BJ (cell line): ENCODE data around the gene NCOA1. TPM values are rescaled to one million over a fixed set of nuclear protein-coding genes. Genes with fewer than 3 reads are reported as not detected.
"Not testable (repeated sequence)": the region's sequence is repeated elsewhere in the genome, so short reads cannot be mapped to it uniquely, and the experiment has no call there.

Experiments used
- CTCF ChIA-PET: fragments of 350-600 bp; formaldehyde crosslinking; extraction: SDS; loops from one replicate; lab custom pipeline; 2021; ENCODE audit warnings: antibody characterized with exemption, inconsistent platforms; lab: Yijun Ruan, JAX
- POLR2A ChIA-PET: fragments of 300-600 bp; sonication (Branson Sonifier 250); formaldehyde crosslinking; extraction: SDS; loops from one replicate; lab custom pipeline; 2021; ENCODE audit warnings: antibody characterized with exemption; lab: Charles Lee
- DNase-seq: peaks from one replicate; pipeline ENCODE4 v3.0.0-alpha.2; 2011; ENCODE audit warnings: low read depth
- H3K27me3 ChIP-seq: 2 replicates; pipeline ENCODE4 v1.6.0; 2011; ENCODE audit warnings: low read length; ENCODE audit not compliant: control insufficient read depth, insufficient read depth
- H3K36me3 ChIP-seq: 2 replicates; pipeline ENCODE4 v1.5.1; 2011; ENCODE audit warnings: low read length; ENCODE audit not compliant: control insufficient read depth, insufficient read depth
- H3K4me3 ChIP-seq: 2 replicates; pipeline ENCODE4 v1.5.1; 2011; ENCODE audit warnings: low read depth, mild to moderate bottlenecking, control low read depth, low read length
- CTCF ChIP-seq: IDR thresholded peaks from 2 replicates; pipeline ENCODE4 v1.5.1; 2011; ENCODE audit warnings: low read depth, mild to moderate bottlenecking, control low read depth, inconsistent platforms, low read length, moderate library complexity; ENCODE audit not compliant: insufficient read depth
- polyA plus RNA-seq: library from polyadenylated mRNA; depleted of rRNA; stranded (reverse); fragments of >200 nt; gene quantifications from 2 replicates; pipeline ENCODE4 v1.2.3, GENCODE V29; 2011

Gene NCOA1
- polyA plus RNA-seq, 1 experiment: 16.0 TPM

DNA sequence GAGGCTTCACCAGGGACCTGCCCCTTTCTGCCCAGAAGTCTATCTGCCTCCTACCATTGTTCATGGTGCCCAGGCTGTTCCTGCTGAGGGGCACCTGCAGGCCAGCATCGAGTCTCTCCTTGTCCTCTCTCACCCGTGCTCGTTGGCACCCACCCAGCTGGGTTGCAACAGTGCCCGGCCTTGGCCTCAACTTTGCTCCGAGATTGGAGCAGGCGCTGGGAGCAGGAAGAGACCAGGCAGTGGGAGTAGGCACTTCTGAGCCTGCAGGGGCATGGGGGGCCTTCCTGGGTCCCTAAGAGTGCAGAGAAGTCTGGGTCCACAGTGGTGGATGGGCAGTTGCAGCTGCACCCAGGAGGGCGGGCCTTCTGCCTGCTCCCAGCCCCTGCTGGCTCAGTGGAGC, 75.6 kb downstream of the NCOA1 start:
- H3K27me3 ChIP-seq: no peaks in the 10 kb centered on the region
- ChIA-PET POLR2A (interaction anchor here (0.7 kb wide), 1 partner anchor 194 kb away, joined by 3 read pairs; no protein-coding TSS in a partner anchor), CTCF (no interaction called here)
- no peak for DNase-seq
- peaks cover 3% of the 10 kb centered on the region; the same call in 1 of the 2 replicates for H3K36me3 ChIP-seq
- no peak overlapping the region for H3K4me3 ChIP-seq
- TF ChIP-seq CTCF: no peak

GRCh38 chr2:24568551-24568950, 77.5 kb downstream of the NCOA1 start:
- no peak overlapping the region for H3K4me3 ChIP-seq
- ChIA-PET CTCF (no interaction called here), POLR2A (no interaction called here)
- DNase-seq: no peak
- H3K36me3 ChIP-seq: peaks cover 3% of the 10 kb centered on the region; the same call in 1 of the 2 replicates
- no peak for TF ChIP-seq CTCF
- no peaks in the 10 kb centered on the region for H3K27me3 ChIP-seq

DNA sequence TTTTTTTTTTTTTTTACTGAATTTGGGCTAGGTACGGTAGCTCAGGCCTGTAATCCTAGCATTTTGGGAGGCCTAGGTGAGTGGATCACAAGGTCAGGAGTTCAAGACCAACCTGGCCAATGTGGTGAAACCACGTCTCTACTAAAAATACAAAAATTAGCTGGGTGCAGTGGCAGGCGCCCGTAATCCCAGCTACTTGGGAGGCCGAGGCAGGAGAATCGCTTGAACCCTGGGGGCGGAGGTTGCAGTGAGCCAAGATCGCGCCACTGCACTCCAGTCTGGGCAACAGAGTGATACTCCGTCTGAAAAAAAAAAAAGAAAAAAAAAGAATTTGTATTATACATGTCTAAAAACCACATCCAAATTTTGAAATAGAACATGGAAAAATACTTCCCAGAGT, 78.5 kb downstream of the NCOA1 start:
- H3K27me3 ChIP-seq, POLR2A ChIA-PET, H3K36me3 ChIP-seq, H3K4me3 ChIP-seq, DNase-seq, CTCF ChIA-PET: not testable (repeated sequence)

- POLR2A ChIA-PET: no interaction called here
- no peak overlapping the region for H3K4me3 ChIP-seq
- H3K27me3 ChIP-seq: no peaks in the 10 kb centered on the region
- H3K36me3 ChIP-seq: peaks cover 3% of the 10 kb centered on the region; the same call in 1 of the 2 replicates
- no peak for TF ChIP-seq CTCF
- DNase-seq: no peak
- CTCF ChIA-PET: no interaction called here
Observed at GRCh38 chr2:24570225-24570624, 79.2 kb downstream of the NCOA1 start.

DNA sequence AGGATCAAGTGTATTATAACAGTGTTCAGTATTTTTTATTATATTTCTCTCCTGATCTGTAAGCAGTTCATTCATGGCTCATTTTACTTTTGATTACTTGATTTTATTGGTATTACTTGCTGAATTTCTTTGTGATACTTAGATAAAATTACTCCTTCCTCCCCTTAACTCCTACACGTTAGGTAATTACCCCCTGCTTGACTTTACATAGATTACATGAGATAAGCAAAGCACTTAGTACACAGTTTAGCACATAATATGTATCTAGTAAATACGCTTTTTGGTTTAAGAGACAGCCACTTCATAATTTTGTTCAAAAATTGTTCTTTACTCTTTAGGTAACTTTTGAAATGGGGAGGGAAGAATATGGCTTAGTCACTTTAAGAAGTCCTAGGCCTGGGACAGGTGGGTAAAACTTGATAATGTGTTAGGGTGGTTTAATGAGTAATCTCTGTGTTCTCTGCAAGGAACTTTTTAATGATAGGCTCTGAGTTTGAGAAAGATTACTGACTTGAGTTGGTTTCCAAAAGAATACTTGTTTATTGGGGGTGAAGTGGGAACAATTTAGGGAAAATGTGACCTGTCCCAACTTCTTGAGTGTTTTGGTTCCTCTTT, 80.9 kb downstream of the NCOA1 start:
- Histone ChIP-seq H3K36me3 (no peaks in the 10 kb centered on the region), H3K4me3 (no peak overlapping the region), H3K27me3 (no peaks in the 10 kb centered on the region)
- TF ChIP-seq CTCF: no peak
- POLR2A ChIA-PET: no interaction called here
- CTCF ChIA-PET: no interaction called here
- DNase-seq: no peak

- Histone ChIP-seq H3K36me3 (no peaks in the 10 kb centered on the region), H3K4me3 (no peak overlapping the region), H3K27me3 (no peaks in the 10 kb centered on the region)
- no peak for DNase-seq
- ChIA-PET POLR2A (no interaction called here), CTCF (no interaction called here)
- TF ChIP-seq CTCF: no peak
Observed at GRCh38 chr2:24576146-24576545, 85.1 kb downstream of the NCOA1 start.
